Right ventricle myocardium superior (tissue), 1 donor: ENCODE results near the gene MBIP. TPM values are rescaled to one million over a fixed set of nuclear protein-coding genes. Genes with fewer than 3 reads are reported as not detected.
A peak's percentile ranks its signal among the peaks of the same experiment; 100 is the strongest.
"Not testable (repeated sequence)": the region's sequence is repeated elsewhere in the genome, so short reads cannot be mapped to it uniquely, and the experiment has no call there.

ENCODE experiments used
- ATAC-seq: fragments of 200-7000 bp; cut with Tn5 transposase; one replicate; pipeline ENCODE4 v1.9.1; 2020; ENCODE audit warnings: mild to moderate bottlenecking; ENCODE audit not compliant: poor library complexity
- DNase-seq: peaks from one replicate; pipeline ENCODE4 v3.0.0-alpha.2; 2020
- intact Hi-C: fragments of 100-400 bp; cut with DNase I; formaldehyde crosslinking; loops from one replicate; pipeline ENCODE4 v1.11.2; 2022
- long read RNA-seq: library from polyadenylated mRNA; unstranded; transcript quantifications from one replicate; pipeline ENCODE4 v2.0.0, GENCODE V29; 2021
- total RNA-seq: library from RNA; stranded (reverse); fragmentation: NEBNext Ultra II Directional; extraction: Animal tissue kit (Norgen Biotek cat#: 25700); gene quantifications from one replicate; pipeline ENCODE4 v1.2.1, GENCODE V29; 2021
- donor health status: DM: no; HTN: yes; CAD: no; lungs with severe emphysema.

Gene MBIP
- total RNA-seq = 8.0 TPM
- long read RNA-seq, transcript MBIP-203 (9 exons, 1,648 nt) = major isoform, 7 of 16 reads
- long read RNA-seq, transcript MBIP-201 (9 exons, 1,586 nt) = minor isoform, 5 of 16 reads
- long read RNA-seq, partial matches to known transcripts = 1 of 16 reads
- long read RNA-seq, other reads (novel, unspliced or antisense) = 3 of 16 reads

- DNase-seq (peak; percentile 89), ATAC-seq (peak; percentile 100)
- intact Hi-C loops = no loop called here
Observed at GRCh38 chr14:36320200-36320896, at the start of gene MBIP. MBIP (minus strand) TSS chr14:36320637; CDS start chr14:36320588, 49 bp downstream.

GRCh38 chr14:36367985-36368774, 47.7 kb upstream of the MBIP start:
- no peak for ATAC-seq
- DNase-seq = no peak
- intact Hi-C loops = no loop called here

GRCh38 chr14:36365766-36366165, 45.3 kb upstream of the MBIP start:
- intact Hi-C loops = no loop called here
- DNase-seq (no peak), ATAC-seq (no peak)

- intact Hi-C loops = no loop called here
- DNase-seq = no peak
- ATAC-seq = no peak
Observed at GRCh38 chr14:36363704-36364103, 43.3 kb upstream of the MBIP start.

GRCh38 chr14:36362648-36363047, 42.2 kb upstream of the MBIP start:
- intact Hi-C loops = no loop called here
- DNase-seq = no peak
- ATAC-seq = no peak

- intact Hi-C loops = no loop called here
- no peak for DNase-seq
- ATAC-seq = no peak
Observed at GRCh38 chr14:36361210-36361853, 40.9 kb upstream of the MBIP start.

- no peak for DNase-seq
- ATAC-seq = no peak
- intact Hi-C loops = no loop called here
Observed at GRCh38 chr14:36356862-36357261, 36.4 kb upstream of the MBIP start.

GRCh38 chr14:36346052-36346451, 25.6 kb upstream of the MBIP start:
- DNase-seq = no peak
- intact Hi-C loops = no loop called here

GRCh38 chr14:36344211-36344610, 23.8 kb upstream of the MBIP start:
- DNase-seq = no peak
- intact Hi-C loops = no loop called here
- ATAC-seq = no peak

More at GRCh38 chr14:36346052-36346451, 25.6 kb upstream of the MBIP start:
- no peak for ATAC-seq

- intact Hi-C loops, ATAC-seq, DNase-seq: not testable (repeated sequence)
Observed at GRCh38 chr14:36341811-36342210, 21.4 kb upstream of the MBIP start.

GRCh38 chr14:36340276-36340890, 19.9 kb upstream of the MBIP start:
- ATAC-seq = no peak
- intact Hi-C loops = no loop called here
- DNase-seq = no peak

- DNase-seq (no peak), ATAC-seq (no peak)
- intact Hi-C loops = no loop called here
Observed at GRCh38 chr14:36339816-36340215, 19.4 kb upstream of the MBIP start.

GRCh38 chr14:36333119-36333518, 12.7 kb upstream of the MBIP start:
- DNase-seq (no peak), ATAC-seq (no peak)
- intact Hi-C loops = no loop called here

- intact Hi-C loops, ATAC-seq, DNase-seq: not testable (repeated sequence)
Observed at GRCh38 chr14:36327573-36327972, 7.1 kb upstream of the MBIP start.

GRCh38 chr14:36325853-36326252, 5.4 kb upstream of the MBIP start:
- ATAC-seq (no peak), DNase-seq (no peak)
- intact Hi-C loops = no loop called here

- DNase-seq (no peak), ATAC-seq (no peak)
- intact Hi-C loops = no loop called here
Observed at GRCh38 chr14:36324897-36325296, 4.5 kb upstream of the MBIP start.

- intact Hi-C loops = no loop called here
- DNase-seq (no peak), ATAC-seq (no peak)
Observed at GRCh38 chr14:36320897-36321381, 502 bp upstream of the MBIP start.

GRCh38 chr14:36319899-36320199, 588 bp downstream of the MBIP start:
- DNase-seq = no peak
- intact Hi-C loops = no loop called here
- no peak for ATAC-seq

GRCh38 chr14:36317650-36318049, 2.8 kb downstream of the MBIP start:
- ATAC-seq = no peak
- intact Hi-C loops = no loop called here
- no peak for DNase-seq
